T47D (cell line): Measurements from ENCODE around the gene PSORS1C2.
A peak's percentile ranks its signal among the peaks of the same experiment; 100 is the strongest.
"Not testable (repeated sequence)": the region's sequence is repeated elsewhere in the genome, so short reads cannot be mapped to it uniquely, and the experiment has no call there.

Source experiments
- DNase-seq, 2 experiments: peaks; one replicate each; pipeline versions ENCODE4 v3.0.0 to v3.0.0-alpha.2; 2011 to 2012; ENCODE audit warnings: low read depth in 1 of 2, low spot score in 1 of 2
- JUND ChIP-seq: IDR thresholded peaks from 2 replicates; pipeline ENCODE4 v1.6.1; 2012; ENCODE audit warnings: low read depth
- in situ Hi-C: cut with HindIII; loops from 2 replicates; pipeline ENCODE4 v1.10.0; 2016; ENCODE audit warnings: low sequenced_read_pairs, low pct_unique_long_range_greater_than_20kb

PSORS1C2 gene

GRCh38 chr6:31171931-31172905 lies 33.4 kb upstream of the PSORS1C2 start:
- no peak for DNase-seq
- in situ Hi-C loops: no loop called here
- TF ChIP-seq JUND: no peak

- no peak for DNase-seq
- in situ Hi-C loops: no loop called here
- no peak for TF ChIP-seq JUND
Measured at GRCh38 chr6:31170987-31171671, 32.3 kb upstream of the PSORS1C2 start.

- no peak for TF ChIP-seq JUND
- no peak for DNase-seq
- in situ Hi-C loops: no loop called here
Measured at GRCh38 chr6:31170600-31170881, 31.7 kb upstream of the PSORS1C2 start, which contains the start of gene POU5F1. POU5F1 (minus strand) TSS chr6:31170682; CDS start chr6:31170620, 62 bp downstream.

GRCh38 chr6:31169858-31170599 lies 31.2 kb upstream of the PSORS1C2 start:
- in situ Hi-C loops, DNase-seq: not testable (repeated sequence)

GRCh38 chr6:31169123-31169857 lies 30.4 kb upstream of the PSORS1C2 start:
- DNase-seq: peak; percentile 45 to 53
- in situ Hi-C loops: no loop called here
- no peak for TF ChIP-seq JUND

- in situ Hi-C loops: no loop called here
- TF ChIP-seq JUND: no peak
- DNase-seq: no peak
Measured at GRCh38 chr6:31168606-31169005, 29.7 kb upstream of the PSORS1C2 start.

- DNase-seq: no peak
- in situ Hi-C loops: no loop called here
- no peak for TF ChIP-seq JUND
Measured at GRCh38 chr6:31165986-31166385, 27.1 kb upstream of the PSORS1C2 start.

- in situ Hi-C loops: not testable (repeated sequence)
Measured at GRCh38 chr6:31165064-31165832, 26.4 kb upstream of the PSORS1C2 start.

GRCh38 chr6:31164475-31165063 lies 25.7 kb upstream of the PSORS1C2 start:
- in situ Hi-C loops: not testable (repeated sequence)

More at GRCh38 chr6:31165064-31165832, 26.4 kb upstream of the PSORS1C2 start:
- not testable (repeated sequence) for DNase-seq

GRCh38 chr6:31163922-31164321 lies 25.1 kb upstream of the PSORS1C2 start:
- DNase-seq: no peak
- no peak for TF ChIP-seq JUND
- in situ Hi-C loops: no loop called here

More at GRCh38 chr6:31164475-31165063, 25.7 kb upstream of the PSORS1C2 start:
- DNase-seq: not testable (repeated sequence)

GRCh38 chr6:31162463-31163165 lies 23.7 kb upstream of the PSORS1C2 start:
- DNase-seq: no peak
- no peak for TF ChIP-seq JUND
- in situ Hi-C loops: no loop called here
